Thoracic aorta (tissue), 2 donors: ENCODE results near the gene GTF2F2. TPM values are rescaled to one million over a fixed set of nuclear protein-coding genes. Genes with fewer than 3 reads are reported as not detected.

ENCODE experiments used
- ATAC-seq: fragments of 150-250 bp; one replicate; pipeline ENCODE4 v1.8.0; 2017; ENCODE audit warnings: low read depth; ENCODE audit not compliant: insufficient number of reproducible peaks, low FRiP score
- DNase-seq: peaks from one replicate; pipeline ENCODE4 v3.0.0-alpha.2; 2020; ENCODE audit warnings: low spot score
- H3K27ac ChIP-seq, 2 donors: fragments of 200-600 bp; sonication (generic); 1 replicate in 1 of 2; 2 replicates in 1 of 2; pipeline ENCODE4 v1.5.1; 2016; ENCODE audit warnings: mild to moderate bottlenecking in 2 of 2, moderate library complexity in 2 of 2
- H3K27me3 ChIP-seq: fragments of 200-600 bp; sonication (generic); replicated peaks from 2 replicates; pipeline ENCODE4 v1.6.0; 2016; ENCODE audit warnings: mild to moderate bottlenecking; ENCODE audit not compliant: insufficient read depth
- H3K36me3 ChIP-seq: fragments of 200-600 bp; sonication (generic); one replicate; pipeline ENCODE4 v1.5.1; 2016
- H3K4me1 ChIP-seq, 2 donors: fragments of 200-600 bp; sonication (generic); 1 replicate in 1 of 2; 2 replicates in 1 of 2; pipeline versions ENCODE4 v1.5.1 to v1.6.0; 2016; ENCODE audit warnings: low read depth in 2 of 2, mild to moderate bottlenecking in 1 of 2; ENCODE audit not compliant: control insufficient read depth in 1 of 2
- H3K4me3 ChIP-seq: fragments of 200-600 bp; sonication (generic); 2 replicates; pipeline ENCODE4 v1.5.1; 2016; ENCODE audit warnings: mild to moderate bottlenecking
- H3K9me3 ChIP-seq: fragments of 200-600 bp; sonication (generic); 2 replicates; pipeline ENCODE4 v1.5.1; 2016
- CTCF ChIP-seq: fragments of 200-600 bp; sonication (generic); IDR thresholded peaks from one replicate; pipeline ENCODE4 v1.5.1; 2019; ENCODE audit warnings: antibody characterized with exemption
- total RNA-seq, 2 donors: library from RNA; depleted of rRNA; stranded (reverse); fragments of >200 nt; gene quantifications; one replicate each; pipeline versions ENCODE4 v1.1.0 to v1.2.3, GENCODE V29; 2016

Gene GTF2F2
- total RNA-seq, 2 donors from 2014 or later: 7.2 to 18.4 TPM

- Histone ChIP-seq H3K27me3 (no peaks in the 10 kb centered on the region), H3K4me1 (no peaks in the 10 kb centered on the region), H3K4me3 (no peak overlapping the region), H3K9me3 (no peaks in the 10 kb centered on the region), H3K36me3 (no peaks in the 10 kb centered on the region), H3K27ac (no peak overlapping the region)
- ATAC-seq (no peak), DNase-seq (no peak)
- TF ChIP-seq CTCF: no peak
Measured at GRCh38 chr13:45222516-45222915, 102.2 kb downstream of the GTF2F2 start.

- Histone ChIP-seq H3K4me1 (no peaks in the 10 kb centered on the region), H3K27me3 (no peaks in the 10 kb centered on the region), H3K36me3 (no peaks in the 10 kb centered on the region), H3K4me3 (no peak overlapping the region), H3K9me3 (no peaks in the 10 kb centered on the region), H3K27ac (no peak overlapping the region)
- ATAC-seq: no peak
- no peak for DNase-seq
- no peak for TF ChIP-seq CTCF
Measured at GRCh38 chr13:45222919-45223318, 102.6 kb downstream of the GTF2F2 start.

- Histone ChIP-seq H3K36me3 (no peaks in the 10 kb centered on the region), H3K27me3 (no peaks in the 10 kb centered on the region), H3K27ac (no peak overlapping the region), H3K9me3 (no peaks in the 10 kb centered on the region), H3K4me3 (no peak overlapping the region), H3K4me1 (no peaks in the 10 kb centered on the region)
- no peak for ATAC-seq
- DNase-seq: no peak
- TF ChIP-seq CTCF: no peak
Measured at GRCh38 chr13:45224176-45224575, 103.9 kb downstream of the GTF2F2 start.

- Histone ChIP-seq H3K4me1 (no peaks in the 10 kb centered on the region), H3K27me3 (no peaks in the 10 kb centered on the region), H3K4me3 (no peak overlapping the region), H3K9me3 (no peaks in the 10 kb centered on the region), H3K36me3 (no peaks in the 10 kb centered on the region), H3K27ac (no peak overlapping the region)
- DNase-seq: no peak
- ATAC-seq: no peak
- no peak for TF ChIP-seq CTCF
Measured at GRCh38 chr13:45225370-45225769, 105.1 kb downstream of the GTF2F2 start.

GRCh38 chr13:45226024-45226423, 105.7 kb downstream of the GTF2F2 start:
- H3K27me3 ChIP-seq: no peaks in the 10 kb centered on the region
- no peaks in the 10 kb centered on the region for H3K9me3 ChIP-seq
- no peak for DNase-seq
- no peak overlapping the region for H3K4me3 ChIP-seq
- ATAC-seq: no peak
- no peak for TF ChIP-seq CTCF
- no peak overlapping the region for H3K27ac ChIP-seq
- no peaks in the 10 kb centered on the region for H3K4me1 ChIP-seq
- no peaks in the 10 kb centered on the region for H3K36me3 ChIP-seq
